A172 (cell line): ENCODE data around the gene CBLC. TPM values are rescaled to one million over a fixed set of nuclear protein-coding genes. Genes with fewer than 3 reads are reported as not detected.
"Not testable (repeated sequence)": the region's sequence is repeated elsewhere in the genome, so short reads cannot be mapped to it uniquely, and the experiment has no call there.

Source experiments
- DNase-seq: peaks from one replicate; pipeline ENCODE4 v3.0.0-alpha.2; 2015; ENCODE audit warnings: low spot score
- total RNA-seq: library from RNA; depleted of rRNA; stranded (reverse); fragments of >200 nt; shearing (Covaris generic); gene quantifications from 2 replicates; pipeline ENCODE4 v1.2.3, GENCODE V29; 2014

The CBLC gene
- total RNA-seq, 1 experiment from 2014 or later: not detected

DNA sequence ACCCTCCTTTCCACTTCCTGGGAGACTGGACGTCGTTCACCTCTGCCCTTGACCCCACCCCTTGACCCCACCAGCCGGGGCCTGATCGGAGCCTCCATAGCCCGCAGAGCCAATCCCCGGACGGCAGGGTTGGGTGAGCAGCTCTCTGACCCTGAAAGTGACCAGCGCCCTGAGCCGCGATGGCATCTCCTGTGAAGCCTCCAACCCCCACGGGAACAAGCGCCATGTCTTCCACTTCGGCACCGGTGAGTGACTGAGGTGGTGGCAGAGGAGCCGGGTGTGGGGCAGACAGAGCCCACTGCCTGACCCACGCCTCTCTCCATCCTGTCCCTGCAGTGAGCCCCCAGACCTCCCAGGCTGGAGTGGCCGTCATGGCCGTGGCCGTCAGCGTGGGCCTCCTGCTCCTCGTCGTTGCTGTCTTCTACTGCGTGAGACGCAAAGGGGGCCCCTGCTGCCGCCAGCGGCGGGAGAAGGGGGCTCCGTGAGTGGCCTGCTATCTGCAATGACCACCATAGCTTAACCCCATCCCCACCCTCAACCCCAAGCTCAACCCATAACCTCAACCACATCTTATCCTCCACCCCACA, 41.6 kb downstream of the CBLC start:
- DNase-seq: no peak

DNA sequence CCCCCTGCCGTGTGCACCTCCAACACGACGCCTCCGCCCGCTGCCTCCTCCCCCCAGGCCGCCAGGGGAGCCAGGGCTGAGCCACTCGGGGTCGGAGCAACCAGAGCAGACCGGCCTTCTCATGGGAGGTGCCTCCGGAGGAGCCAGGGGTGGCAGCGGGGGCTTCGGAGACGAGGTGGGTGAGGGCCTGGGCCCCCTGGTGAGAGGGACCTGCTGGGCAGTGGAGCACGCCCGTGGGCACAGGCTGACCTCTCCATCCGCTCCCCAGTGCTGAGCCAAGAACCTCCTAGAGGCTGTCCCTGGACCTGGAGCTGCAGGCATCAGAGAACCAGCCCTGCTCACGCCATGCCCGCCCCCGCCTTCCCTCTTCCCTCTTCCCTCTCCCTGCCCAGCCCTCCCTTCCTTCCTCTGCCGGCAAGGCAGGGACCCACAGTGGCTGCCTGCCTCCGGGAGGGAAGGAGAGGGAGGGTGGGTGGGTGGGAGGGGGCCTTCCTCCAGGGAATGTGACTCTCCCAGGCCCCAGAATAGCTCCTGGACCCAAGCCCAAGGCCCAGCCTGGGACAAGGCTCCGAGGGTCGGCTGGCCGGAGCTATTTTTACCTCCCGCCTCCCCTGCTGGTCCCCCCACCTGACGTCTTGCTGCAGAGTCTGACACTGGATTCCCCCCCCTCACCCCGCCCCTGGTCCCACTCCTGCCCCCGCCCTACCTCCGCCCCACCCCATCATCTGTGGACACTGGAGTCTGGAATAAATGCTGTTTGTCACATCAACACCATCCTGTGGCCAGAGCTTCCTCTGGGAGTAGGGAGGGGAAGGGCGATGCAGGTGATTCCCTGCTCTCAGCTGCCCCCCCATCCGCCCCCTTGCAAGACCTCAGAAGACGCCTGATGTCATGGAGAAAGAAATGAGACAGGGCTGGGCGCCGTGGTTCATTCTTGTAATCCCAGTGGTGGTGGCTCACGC, 43.2 kb downstream of the CBLC start:
- DNase-seq: no peak

DNA sequence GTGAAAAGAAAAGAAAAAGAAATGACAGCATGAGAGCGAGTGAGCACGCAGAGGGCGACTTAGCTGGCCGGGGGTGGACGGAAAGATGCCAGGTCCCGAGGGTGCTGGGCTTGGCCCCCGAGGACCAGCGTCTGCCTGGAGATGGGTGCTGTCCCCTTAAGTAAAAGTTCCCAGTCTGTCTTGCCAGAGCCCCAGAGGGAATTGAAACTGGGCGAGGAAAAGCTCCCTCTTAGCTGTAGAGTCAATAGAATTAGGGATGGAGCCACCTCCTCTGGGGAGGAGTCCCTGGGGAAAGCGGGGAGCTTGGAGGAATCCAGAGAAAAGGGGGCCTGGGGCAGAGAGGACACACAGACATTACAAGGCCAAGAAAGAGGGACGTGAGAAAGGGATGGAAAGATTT, 44.5 kb downstream of the CBLC start:
- no peak for DNase-seq

DNA sequence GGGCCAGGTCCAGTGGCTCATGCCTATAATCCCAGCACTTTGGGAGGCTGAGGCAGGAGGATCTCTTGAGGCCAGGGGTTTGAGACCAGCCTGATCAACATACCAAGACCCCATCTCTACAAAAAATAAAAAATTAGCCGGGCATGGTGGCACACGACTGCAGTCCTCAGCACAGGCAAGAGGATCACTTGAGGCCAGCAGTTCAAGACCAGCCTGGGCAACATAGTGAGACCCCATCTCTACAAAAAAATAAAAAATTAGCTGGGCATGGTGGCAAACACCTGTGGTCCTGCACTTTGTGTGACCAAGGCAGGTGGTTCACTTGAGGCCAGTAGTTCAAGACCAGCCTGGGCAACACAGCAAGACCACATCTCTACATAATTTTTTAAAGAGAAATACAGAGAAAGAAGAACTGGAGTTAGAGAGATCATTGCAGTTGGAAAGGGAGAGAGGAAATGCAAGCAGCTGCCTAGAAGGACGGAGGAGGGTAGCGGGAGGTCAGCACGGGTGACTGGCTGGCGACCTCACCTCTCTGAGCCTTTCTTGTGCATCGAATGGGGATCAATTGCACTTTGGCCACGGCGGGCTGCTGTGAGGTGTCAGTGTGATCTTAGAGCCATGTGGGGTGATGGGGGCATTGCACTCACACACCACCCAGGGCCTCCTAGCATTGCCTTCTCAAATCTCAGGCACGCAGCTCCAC, 45.1 kb downstream of the CBLC start:
- no peak for DNase-seq

DNA sequence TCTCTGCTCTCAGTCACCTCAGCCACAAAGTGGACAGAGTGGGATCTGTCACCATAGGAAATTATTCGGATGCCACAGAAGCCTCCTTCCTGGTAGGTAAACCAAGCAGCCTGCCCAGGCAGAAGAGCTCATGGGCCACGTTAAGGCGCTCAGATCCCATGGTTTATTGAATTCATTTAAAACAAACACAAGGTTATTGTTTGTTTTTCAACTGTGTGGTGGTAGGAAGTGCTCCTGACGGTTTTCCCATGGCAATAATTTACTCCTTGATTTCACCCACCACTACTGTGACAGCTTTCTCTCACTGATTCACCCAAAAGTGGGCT, 45.6 kb downstream of the CBLC start:
- DNase-seq: no peak

DNA sequence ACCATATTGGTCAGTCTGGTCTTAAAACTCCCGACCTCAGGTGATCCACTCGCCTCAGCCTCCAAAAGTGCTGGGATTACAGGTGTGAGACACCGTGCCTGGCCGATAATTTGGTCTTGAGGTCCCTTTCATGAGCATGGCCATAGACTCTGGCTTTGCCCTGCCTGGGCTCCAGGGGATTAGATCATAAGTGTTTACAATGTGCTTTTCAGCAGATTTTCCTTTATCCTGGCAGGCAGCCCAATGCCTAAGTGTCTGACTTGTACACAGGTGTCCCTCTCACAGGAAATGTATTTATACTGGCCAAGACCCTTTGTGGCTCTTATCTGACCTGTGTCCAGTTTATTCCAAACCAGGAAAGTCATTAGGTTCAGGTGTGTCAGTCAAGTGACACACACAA, 47.1 kb downstream of the CBLC start:
- DNase-seq: no peak

DNA sequence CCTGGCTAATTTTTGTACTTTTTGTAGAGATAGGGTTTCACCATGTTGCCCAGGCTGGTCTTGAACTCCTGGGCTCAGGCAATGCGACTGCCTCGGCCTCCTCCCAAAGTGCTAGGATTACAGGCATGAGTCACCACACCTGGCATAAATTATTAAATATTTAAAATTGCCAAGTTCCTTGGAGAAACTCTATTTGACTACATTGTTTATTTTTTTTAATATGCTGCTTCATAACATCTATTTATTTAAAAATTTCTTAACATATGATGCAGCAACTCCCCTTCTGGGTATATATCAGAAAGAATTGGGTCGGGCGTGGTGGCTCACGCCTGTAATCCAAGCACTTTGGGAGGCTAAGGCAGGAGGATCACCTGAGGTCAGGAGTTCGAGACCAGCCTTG, 55.2 kb downstream of the CBLC start:
- not testable (repeated sequence) for DNase-seq

DNA sequence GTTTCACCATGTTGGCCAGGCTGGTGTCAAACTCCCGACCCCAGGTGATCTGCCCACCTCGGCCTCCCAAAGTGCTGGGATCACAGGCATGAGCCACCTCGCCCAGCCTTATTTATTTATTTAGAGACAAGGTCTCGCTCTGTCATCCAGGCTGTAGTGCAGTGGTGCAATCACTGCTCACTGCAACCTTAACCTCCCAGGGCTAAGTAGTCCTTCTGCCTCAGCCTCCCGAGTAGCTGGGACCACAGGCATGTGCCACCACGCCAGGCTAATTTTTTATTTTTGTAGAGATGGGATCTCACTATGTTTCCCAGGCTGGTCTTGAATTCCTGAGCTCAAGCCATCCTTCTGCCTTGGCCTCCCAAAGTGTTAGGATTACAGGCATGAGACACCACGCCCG, 56.7 kb downstream of the CBLC start:
- DNase-seq: not testable (repeated sequence)

DNA sequence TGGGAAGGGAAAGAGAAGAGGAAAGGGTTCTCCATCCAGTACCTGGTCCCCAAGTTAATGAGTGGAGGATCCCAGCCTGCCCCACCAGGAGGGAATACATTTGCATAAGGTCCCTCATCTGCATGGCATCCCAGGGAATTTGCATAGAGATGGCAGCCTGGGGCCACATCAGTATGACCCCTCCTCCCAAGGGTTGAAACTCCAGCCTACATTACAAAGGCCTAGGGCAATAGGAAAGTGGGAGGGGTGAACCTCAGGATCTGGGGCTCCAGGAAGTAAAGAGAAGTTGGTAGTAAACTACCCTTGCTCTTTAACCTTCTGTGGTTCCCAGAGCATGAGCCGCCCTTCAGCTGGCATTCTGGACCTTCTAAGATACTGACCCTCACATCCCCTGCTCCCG, 61.6 kb downstream of the CBLC start:
- no peak for DNase-seq

DNA sequence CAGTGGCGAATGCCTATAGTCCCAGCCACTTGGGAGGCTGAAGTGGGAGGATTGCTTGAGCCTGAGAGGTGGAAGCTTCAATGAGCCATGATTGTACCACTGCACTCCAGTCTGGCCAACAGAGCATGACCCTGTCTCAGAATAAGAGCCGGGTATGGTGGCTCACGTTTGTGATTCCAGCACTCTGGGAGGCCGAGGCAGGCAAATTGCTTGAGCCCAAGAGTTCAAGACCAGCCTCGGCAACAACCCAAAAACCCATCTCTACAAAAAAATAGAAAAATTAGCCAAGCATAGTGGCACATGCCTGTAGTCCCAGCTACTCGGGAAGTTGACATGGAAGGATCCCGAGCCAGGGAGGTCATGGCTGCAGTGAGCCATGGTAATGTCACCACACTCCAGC, 63.1 kb downstream of the CBLC start:
- no peak for DNase-seq

DNA sequence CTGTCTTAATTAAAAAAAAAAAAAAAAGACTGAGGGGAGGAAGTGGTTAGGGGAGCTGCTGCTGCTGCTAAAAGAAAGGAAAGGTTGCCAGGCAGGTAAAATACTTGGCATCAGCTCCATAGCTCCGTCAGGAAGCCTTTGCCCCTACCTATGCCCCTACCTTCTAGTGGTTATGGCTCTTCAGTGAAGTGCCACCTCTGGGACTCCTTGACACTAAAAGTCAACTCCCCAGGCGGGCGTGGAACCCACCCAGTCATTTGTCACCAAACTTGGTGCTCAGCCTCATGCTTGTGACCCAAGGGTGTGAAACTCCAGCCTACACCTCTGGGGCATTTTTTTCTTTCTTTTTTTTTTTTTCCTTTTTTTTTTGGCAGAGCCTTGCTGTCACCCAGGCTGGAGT, 63.5 kb downstream of the CBLC start:
- DNase-seq: no peak

DNA sequence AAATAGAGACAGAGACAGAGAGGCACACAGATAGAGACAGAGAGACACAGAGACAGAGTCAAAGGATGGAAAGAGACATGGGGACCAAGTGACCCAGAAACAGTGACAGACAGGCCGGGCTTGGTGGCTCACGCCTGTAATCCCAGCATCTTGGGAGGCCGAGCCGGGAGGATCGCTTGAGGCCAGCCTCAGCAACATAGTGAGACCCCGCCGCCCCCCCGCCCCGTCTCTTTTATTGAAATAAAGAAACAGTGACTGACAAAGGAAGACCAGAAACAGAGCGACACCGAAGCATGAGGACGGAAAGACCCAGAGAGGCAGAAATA, 67.6 kb downstream of the CBLC start:
- no peak for DNase-seq

DNA sequence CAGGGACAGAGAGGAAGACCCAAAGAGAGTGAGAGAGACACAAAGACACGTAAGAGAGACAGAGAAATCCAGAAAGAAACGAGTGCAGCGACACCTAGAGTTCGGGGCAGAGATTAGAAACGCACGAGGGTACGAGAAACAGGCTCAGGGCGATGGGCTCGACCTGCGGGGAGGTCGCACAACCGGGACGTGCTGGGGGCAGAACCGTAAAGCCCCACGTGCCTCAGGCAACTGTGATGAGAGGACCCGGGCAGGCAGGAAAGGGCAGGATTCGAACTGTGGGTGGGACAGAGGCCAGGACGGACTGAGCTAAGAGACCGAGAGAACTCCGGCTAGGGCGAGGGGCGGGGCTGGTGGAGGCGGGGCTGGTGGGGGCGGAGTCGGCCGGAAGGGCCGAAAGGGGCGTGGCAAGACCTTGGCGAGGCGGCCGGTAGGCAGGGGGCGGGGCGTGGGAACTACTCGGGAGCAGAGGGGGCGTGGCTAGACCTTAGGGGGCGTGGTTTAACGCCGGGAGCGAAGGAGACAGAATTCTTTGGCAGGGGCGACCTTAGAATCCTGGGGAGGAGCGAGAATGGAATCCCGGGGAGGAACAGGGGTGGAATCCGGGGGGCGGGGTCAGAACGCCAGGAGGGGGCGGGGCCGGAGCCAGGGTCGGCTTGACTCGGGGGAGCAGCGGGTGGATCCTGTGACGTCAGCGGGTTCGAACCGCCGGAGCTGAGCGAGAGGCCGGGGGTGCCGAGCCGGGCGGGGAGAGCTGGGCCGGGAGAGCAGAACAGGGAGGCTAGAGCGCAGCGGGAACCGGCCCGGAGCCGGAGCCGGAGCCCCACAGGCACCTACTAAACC, 68.1 kb downstream of the CBLC start, which contains the start of gene NECTIN2:
Gene NECTIN2 (plus strand): TSS at position 686 of the 843 bp plus-strand sequence. CDS start 229 bp downstream, outside the sequence.
- peak; percentile 84 for DNase-seq

DNA sequence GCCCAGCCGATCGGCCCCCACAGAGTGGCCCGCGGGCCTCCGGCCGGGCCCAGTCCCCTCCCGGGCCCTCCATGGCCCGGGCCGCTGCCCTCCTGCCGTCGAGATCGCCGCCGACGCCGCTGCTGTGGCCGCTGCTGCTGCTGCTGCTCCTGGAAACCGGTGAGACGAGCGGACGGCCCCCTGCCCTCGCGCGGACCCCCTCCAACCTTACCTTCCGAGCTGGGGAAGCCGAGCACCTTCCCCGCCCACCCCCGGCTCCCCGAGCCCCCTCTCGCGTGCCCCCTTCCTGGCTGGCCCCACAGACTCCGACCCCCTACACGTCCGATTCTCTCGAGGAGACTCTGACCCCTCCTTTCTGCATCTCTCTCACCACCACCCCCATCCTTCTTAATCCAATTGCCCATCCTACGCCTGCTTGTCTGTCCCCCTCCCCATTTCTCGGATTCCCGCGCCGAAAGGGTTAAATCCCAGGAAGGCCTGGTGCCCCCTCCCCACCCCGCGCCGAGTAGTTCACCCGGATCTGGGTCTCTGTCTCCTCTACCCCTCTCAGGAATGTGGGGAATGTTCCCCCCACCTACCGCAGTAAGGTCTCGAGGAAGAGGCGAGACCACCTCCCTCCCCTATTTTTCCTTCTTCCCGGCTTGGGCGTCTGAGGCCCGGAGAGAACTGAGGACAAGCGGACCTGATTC, 68.9 kb downstream of the CBLC start:
- no peak for DNase-seq

DNA sequence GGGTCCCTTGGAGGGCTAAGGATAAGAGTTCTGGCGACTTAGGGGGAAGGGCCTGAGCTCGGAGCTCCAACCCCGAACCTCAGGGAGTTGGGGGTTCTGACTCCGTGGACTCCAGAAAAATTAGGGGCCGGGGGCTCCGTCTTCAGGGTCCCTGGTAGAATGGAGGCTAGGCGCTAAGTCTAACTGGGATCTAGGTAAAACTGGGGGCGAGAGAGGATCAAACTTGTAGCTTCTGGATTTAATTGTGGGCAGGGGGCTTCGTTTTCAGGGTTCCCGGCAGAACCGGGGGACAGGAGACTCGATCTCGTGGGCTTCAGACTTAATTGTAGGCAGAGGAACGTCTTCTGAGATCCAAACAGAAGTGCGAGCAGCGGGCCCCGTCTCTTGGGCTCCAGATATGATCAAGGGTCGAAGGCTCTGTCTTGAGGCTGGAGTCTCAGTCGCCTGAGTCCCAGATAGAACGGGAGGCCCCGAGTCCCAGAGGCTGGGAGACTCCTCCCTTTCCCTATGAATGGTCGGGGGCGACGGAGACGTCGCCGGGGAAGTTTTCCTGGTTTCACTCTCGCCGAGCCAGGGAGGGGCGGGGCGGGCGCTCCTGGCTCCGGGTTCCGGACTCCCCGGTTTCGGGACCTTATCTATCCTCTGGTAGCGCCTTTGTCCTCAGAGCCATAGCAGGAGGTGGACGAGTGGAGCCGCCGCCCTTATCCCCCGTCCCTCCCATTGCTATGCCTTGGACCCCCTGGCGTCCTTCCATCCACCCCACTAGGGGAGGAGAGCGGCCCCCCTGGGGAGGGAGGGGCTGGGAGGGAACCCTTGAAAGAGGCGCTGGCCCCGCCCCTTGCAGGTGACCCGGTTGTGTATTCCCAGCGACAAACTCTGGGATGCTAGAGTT, 69.7 kb downstream of the CBLC start:
- DNase-seq: peak; percentile 15

DNA sequence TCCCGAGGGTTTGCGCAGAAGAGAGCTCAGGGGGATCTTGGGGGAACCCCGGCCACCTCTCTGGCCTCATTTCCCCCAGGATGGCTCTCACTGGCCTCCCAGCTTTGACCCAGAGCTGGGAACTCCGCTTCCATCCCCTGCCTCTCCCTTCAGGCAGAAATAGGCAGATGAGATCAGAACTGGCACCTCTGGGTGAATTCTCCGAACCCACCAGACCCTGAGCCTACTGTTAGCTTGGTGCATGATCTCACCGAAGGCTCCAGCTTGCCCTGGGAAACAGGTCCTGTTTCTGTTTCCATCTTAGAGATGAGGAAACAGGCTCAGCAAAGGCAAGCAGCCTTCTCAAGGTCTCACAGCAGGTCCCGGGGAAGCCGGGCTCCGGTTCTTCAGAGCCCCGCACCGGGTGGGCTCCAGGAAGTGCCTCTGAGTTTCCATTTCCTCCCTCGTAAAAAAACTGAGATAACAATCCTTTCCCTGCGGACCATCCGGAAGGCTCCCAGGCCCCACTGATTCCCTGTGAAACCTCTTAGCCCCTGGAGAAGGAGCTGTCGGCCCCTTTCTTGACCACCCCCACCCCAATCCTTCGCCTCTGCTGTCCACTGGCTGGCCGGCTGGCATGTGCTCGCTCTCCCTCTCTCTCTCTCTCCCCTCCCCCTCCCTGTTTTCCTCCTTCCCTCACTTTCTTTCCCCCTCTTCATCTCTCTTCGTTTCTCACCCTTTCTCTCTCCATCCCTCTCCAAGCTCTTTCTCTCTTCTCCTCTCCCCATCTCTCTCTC, 70.5 kb downstream of the CBLC start:
- no peak for DNase-seq

DNA sequence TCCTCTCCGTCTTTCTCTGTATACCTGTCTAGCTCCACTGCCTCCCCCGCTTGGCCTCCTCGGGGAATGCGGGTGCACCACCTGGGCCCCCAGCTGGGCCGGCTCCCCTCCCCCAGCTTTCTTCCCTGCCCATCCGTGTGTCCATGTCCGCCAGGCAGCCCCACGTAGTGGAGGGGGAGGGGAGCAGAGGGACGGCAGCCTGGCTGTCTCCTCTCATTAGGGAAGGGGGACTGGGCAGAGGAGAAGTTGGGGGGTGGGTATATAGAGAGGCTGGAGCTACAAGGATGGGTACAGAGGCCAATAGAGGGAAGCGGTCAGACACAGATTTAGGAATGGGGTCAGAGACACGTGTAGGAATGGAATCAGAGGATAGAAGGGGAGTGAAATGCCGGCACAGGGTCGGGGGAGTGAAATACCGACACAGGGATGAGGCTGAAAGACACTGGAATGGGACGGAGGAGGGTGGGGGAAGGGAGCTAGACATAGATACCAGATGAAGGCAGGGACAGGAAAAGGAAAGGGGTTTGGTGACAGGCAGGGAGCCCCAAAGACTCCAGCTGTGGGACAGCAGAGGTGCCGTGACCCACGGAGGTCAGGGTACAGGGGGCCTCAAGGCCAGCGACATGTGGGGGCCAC, 71.2 kb downstream of the CBLC start:
- no peak for DNase-seq
